IPS-11a (cell line): ENCODE data around the gene PSD4.

Source experiments
- H3K4me3 ChIP-seq: one replicate; pipeline ENCODE4 v1.5.1; 2013; ENCODE audit warnings: low read depth, low read length, control low read depth

Gene PSD4

GRCh38 chr2:113258471-113259147 is 84.8 kb downstream of the PSD4 start:
- no peak overlapping the region for H3K4me3 ChIP-seq
